ENCODE measurements around the gene BICRAL.
"Not testable (repeated sequence)": the region's sequence is repeated elsewhere in the genome, so short reads cannot be mapped to it uniquely, and the experiment has no call there.

BICRAL gene

GRCh38 chr6:42896178-42896719 is 114.4 kb downstream of the BICRAL start:
- no peak for DNase-seq (ENCODE audit: low read depth in 3 of 3)

DNA sequence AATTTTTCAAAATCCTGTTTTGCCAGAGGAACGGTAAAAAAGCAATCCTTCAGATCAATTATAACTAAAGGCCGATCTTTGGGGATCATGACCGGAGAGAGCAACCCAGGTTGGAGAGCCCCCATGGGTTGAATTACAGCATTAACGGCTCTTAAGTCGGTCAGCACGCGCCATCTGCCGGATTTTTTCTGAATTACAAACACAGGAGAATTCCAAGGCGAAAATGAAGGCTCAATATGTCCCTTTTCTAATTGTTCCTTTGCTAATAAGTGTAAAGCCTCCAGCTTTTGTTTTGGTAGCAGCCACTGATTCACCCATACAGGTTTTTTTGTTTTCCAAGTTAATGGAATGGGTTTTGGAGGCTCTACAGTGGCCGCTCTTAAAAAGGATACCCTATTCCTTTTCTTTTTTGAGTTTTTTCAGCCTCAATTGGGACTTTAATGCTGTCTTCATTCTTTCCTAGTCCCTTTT is 117.1 kb downstream of the BICRAL start:
- peak; percentile 27 to 59 (median 57) for DNase-seq (ENCODE audit: low read depth in 3 of 3)

DNA sequence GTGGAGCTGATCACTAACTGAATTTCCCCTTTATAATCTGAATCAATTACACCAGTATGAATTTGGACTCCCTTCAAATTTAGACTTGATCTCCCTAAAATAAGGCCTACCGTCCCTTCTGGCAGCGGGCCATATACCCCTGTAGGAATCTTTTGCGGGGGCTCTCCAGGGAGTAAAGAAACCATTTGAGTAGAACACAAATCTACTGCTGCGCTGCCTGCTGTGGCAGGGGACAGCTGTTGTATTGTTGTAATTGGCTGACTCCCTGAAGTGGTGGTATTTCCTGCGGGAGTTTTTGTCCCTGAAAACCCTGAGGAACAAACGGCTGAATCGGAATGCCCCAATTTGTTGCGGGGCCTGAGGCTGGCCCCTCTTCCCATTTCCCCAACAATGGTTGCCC is 118.0 kb downstream of the BICRAL start:
- DNase-seq (ENCODE audit: low read depth in 3 of 3), result no peak

GRCh38 chr6:42901538-42901957 is 119.7 kb downstream of the BICRAL start:
- DNase-seq (ENCODE audit: low read depth in 3 of 3), result peak; percentile 45 to 61 (median 49)

DNA sequence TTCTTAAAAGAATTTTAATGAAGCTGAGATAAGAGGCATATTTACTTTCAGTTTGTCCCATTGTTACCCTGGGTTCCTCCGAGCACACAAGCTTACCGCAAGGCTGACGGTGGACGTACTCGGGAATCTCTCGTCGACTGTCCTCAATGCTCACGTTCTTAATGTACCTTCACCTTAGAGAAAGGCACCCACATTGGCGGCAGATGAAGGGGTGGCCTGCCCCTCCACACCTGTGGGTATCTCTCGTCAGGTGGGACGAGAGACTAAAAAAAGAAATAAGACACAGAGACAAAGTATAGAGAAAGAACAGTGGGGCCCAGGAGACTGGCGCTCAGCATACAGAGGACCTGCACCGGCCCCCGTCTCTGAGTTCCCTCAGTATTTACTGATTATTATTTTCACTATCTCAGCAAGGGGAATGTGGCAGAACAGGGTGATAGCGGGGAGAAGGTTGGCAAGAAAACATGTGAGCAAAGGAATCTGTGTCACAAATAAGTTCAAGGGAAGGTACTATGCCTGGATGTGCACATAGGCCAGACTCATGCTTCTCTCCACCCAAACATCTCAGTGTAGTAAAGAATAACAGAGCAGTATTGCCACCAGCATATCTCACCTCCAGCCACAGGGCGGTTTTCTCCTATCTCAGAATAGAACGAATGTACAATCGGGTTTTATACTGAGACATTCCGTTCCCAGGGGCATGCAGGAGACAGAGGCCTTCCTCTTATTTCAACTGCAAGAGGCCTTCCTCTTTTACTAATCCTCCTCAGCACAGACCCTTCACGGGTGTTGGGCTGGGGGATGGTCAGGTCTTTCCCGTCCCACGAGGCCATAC is 120.8 kb downstream of the BICRAL start:
- DNase-seq (ENCODE audit: low read depth in 3 of 3), result not testable (repeated sequence)

DNA sequence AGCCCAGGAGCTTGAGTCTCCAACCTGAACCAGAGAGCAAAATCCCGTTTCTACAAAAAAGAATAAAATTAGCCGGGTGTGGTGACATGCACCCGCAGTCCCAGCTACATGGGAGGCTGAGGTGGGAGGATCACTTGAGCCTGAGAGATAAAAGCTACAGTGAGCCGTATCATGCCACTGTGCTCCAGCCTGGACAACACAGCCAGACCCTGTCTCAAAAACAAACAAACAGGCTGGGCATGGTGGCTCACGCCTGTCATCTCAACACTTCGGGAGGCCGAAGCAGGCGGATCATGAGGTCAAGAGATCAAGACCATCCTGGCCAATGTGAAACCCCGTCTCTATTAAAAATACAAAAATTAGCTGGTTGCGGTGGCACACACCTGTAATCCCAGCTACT is 122.6 kb downstream of the BICRAL start:
- no peak for DNase-seq (ENCODE audit: low read depth in 3 of 3)

DNA sequence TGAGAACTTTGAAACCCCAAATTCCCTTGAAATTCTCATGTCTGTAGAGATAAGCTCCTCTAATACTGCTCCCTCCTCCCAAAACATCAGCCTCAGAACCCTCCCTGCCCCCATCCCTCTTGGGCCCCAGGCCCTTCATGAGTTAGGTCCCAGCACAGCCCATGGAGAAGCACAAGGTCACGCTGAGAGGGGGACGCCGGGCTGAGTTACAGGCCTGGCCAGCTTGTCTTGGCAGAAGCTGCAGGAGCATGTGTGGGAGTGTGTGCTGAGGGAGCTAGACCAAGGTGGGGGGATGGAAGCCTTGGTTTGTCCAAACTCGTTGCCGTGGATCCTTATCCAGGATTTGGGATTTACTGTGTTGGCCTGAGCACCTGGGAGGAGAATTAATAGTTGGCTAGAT is 125.5 kb downstream of the BICRAL start:
- no peak for DNase-seq (ENCODE audit: low read depth in 3 of 3)

- DNase-seq (ENCODE audit: low read depth in 3 of 3), result no peak
These were observed 128.0 kb downstream of the BICRAL start for GRCh38 chr6:42909835-42910234.

- no peak for DNase-seq (ENCODE audit: low read depth in 3 of 3)
These were observed 129.5 kb downstream of the BICRAL start for GRCh38 chr6:42911171-42912021.

GRCh38 chr6:42914546-42914945 is 132.7 kb downstream of the BICRAL start:
- no peak for DNase-seq (ENCODE audit: low read depth in 3 of 3)

GRCh38 chr6:42915732-42916131 is 133.9 kb downstream of the BICRAL start, which contains the start of gene PTCRA:
Gene PTCRA (plus strand): TSS chr6:42916053. CDS start chr6:42916070, 17 bp downstream.
- no peak for DNase-seq (ENCODE audit: low read depth in 3 of 3)

DNA sequence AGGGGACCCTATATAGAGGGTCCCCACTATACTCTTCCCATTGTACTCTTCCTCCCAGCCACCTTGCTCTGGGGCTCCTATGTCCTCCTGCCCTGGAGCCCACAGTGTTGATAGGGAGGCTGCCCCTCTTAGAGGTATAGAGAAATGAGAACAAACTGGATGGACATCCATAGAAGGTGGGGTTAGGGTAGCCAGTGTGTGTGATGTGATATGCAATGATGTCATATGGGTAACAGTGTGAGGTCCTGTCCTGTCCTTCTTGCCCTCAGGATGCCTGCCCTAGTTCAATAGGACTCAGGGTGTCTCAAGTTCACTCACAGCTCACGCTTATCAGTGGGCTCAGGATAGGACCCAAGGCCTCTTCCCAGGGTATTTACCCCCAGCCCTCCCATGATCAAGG is 134.4 kb downstream of the BICRAL start:
- DNase-seq (ENCODE audit: low read depth in 3 of 3), result no peak
